Endothelial cell of umbilical vein (primary cell): ENCODE data around the gene HSPA12A. TPM values are rescaled to one million over a fixed set of nuclear protein-coding genes. Genes with fewer than 3 reads are reported as not detected.

Source experiments
- BruUV-seq: library from RNA; stranded (reverse); fragments of 400-500 nt; replicated peaks from 2 replicates; lab custom pipeline; 2021; lab: Mats Ljungman, UMichigan
- CTCF ChIA-PET: fragments of 300-600, 350-600 bp; sonication (Branson Sonifier 250); formaldehyde crosslinking; loops from one replicate; lab custom pipeline; 2021; ENCODE audit warnings: antibody characterized with exemption, inconsistent platforms; lab: Charles Lee
- POLR2A ChIA-PET: fragments of 300-600, 350-600 bp; sonication (Branson Sonifier 250); formaldehyde crosslinking; loops from one replicate; lab custom pipeline; 2021; ENCODE audit warnings: antibody characterized with exemption, inconsistent platforms; lab: Charles Lee
- DNase-seq: peaks from one replicate; pipeline ENCODE4 v3.0.0-alpha.2; 2011; ENCODE audit warnings: low read depth, low spot score
- FAIRE-seq: peaks from 2 replicates; lab custom pipeline; 2011; peaks lifted over from hg19 to GRCh38; lab: Jason Lieb, UNC
- H2AFZ ChIP-seq: 2 replicates; pipeline ENCODE4 v1.6.0; 2012; ENCODE audit warnings: low read depth, low read length, control low read depth, inconsistent platforms
- H3K27ac ChIP-seq: 2 replicates; pipeline ENCODE4 v1.5.1; 2011; ENCODE audit warnings: low read depth, mild to moderate bottlenecking, control low read depth, low read length, moderate library complexity; ENCODE audit not compliant: insufficient read depth
- H3K27me3 ChIP-seq, 2 experiments: 2 replicates each; pipeline versions ENCODE4 v1.6.0 to v1.6.1; 2011; ENCODE audit warnings: low read length in 2 of 2, mixed read lengths in 1 of 2; ENCODE audit not compliant: control insufficient read depth in 2 of 2, insufficient read depth in 2 of 2
- H3K36me3 ChIP-seq, 2 experiments: 2 replicates in 1 of 2; 3 replicates in 1 of 2; pipeline ENCODE4 v1.5.1; 2011; ENCODE audit warnings: low read length in 2 of 2, mild to moderate bottlenecking in 1 of 2, moderate library complexity in 1 of 2; ENCODE audit not compliant: control insufficient read depth in 2 of 2, insufficient read depth in 2 of 2; ENCODE audit errors: extremely low read depth in 1 of 2
- H3K4me1 ChIP-seq: 3 replicates; pipeline ENCODE4 v1.5.1; 2011; ENCODE audit warnings: mild to moderate bottlenecking, low read length; ENCODE audit not compliant: control insufficient read depth, insufficient read depth; ENCODE audit errors: extremely low read depth
- H3K4me2 ChIP-seq: 2 replicates; pipeline ENCODE4 v1.6.1; 2011; ENCODE audit warnings: low read length, control low read depth, mixed read lengths; ENCODE audit not compliant: insufficient read depth
- H3K4me3 ChIP-seq, 3 experiments: fragments of 200-600 bp in 1 of 3; sonication (generic), shearing (Covaris generic) in 1 of 3; replicated peaks in 1 of 3; 2 replicates each; pipeline ENCODE4 v1.5.1; 2011 to 2016; ENCODE audit warnings: control low read depth in 3 of 3, low read length in 3 of 3, mild to moderate bottlenecking in 2 of 3, inconsistent platforms in 1 of 3, low read depth in 1 of 3, moderate library complexity in 1 of 3; ENCODE audit not compliant: insufficient read depth in 1 of 3
- H3K79me2 ChIP-seq: 2 replicates; pipeline ENCODE4 v1.6.0; 2012; ENCODE audit warnings: low read length, inconsistent platforms; ENCODE audit not compliant: control insufficient read depth, insufficient read depth
- H3K9ac ChIP-seq: replicated peaks from 2 replicates; pipeline ENCODE3; 2011; ENCODE audit warnings: low read length, control low read depth; ENCODE audit not compliant: insufficient read depth; ENCODE audit errors: extremely low read depth
- H3K9me1 ChIP-seq: replicated peaks from 3 replicates; pipeline ENCODE4 v1.6.0; 2011; ENCODE audit warnings: mild to moderate bottlenecking, low read length; ENCODE audit not compliant: control insufficient read depth, insufficient read depth; ENCODE audit errors: extremely low read depth
- H3K9me3 ChIP-seq: replicated peaks from 2 replicates; pipeline ENCODE4 v1.5.1; 2012; ENCODE audit warnings: low read length, inconsistent platforms; ENCODE audit not compliant: control insufficient read depth, insufficient read depth
- H4K20me1 ChIP-seq: replicated peaks from 2 replicates; pipeline ENCODE3; 2011; ENCODE audit warnings: mild to moderate bottlenecking, low read length; ENCODE audit not compliant: control insufficient read depth, insufficient read depth; ENCODE audit errors: extremely low read depth
- CTCF ChIP-seq, 2 donors: IDR thresholded peaks; 1 replicate in 1 of 2; 2 replicates in 1 of 2; pipeline ENCODE4 v1.5.1; 2011; ENCODE audit warnings: low read length in 2 of 2, mild to moderate bottlenecking in 2 of 2, moderate library complexity in 2 of 2, control low read depth in 1 of 2, inconsistent platforms in 1 of 2, low read depth in 1 of 2; ENCODE audit not compliant: insufficient read depth in 1 of 2; ENCODE audit errors: extremely low read depth in 1 of 2
- EZH2 ChIP-seq: IDR thresholded peaks from 2 replicates; pipeline ENCODE4 v1.6.1; 2012; ENCODE audit warnings: borderline replicate concordance, low read depth, mild to moderate bottlenecking, moderate library complexity, low read length, inconsistent platforms; ENCODE audit not compliant: severe bottlenecking
- FOS ChIP-seq: IDR thresholded peaks from 2 replicates; pipeline ENCODE4 v1.6.1; 2011; ENCODE audit warnings: mild to moderate bottlenecking, low read length, moderate library complexity, borderline replicate concordance; ENCODE audit not compliant: insufficient read depth
- GATA2 ChIP-seq: IDR thresholded peaks from 2 replicates; pipeline ENCODE4 v1.7.0; 2011; ENCODE audit warnings: low read depth, mild to moderate bottlenecking, moderate library complexity, mixed read lengths, low read length; ENCODE audit not compliant: insufficient read length, insufficient read depth
- JUN ChIP-seq: IDR thresholded peaks from 2 replicates; pipeline ENCODE4 v1.6.1; 2011; ENCODE audit warnings: borderline replicate concordance, low read depth; ENCODE audit not compliant: insufficient read length, insufficient read depth
- MAX ChIP-seq: IDR thresholded peaks from 2 replicates; pipeline ENCODE4 v1.6.1; 2011; ENCODE audit not compliant: insufficient read depth, insufficient read length
- MYC ChIP-seq: IDR thresholded peaks from one replicate; pipeline ENCODE4 v1.6.1; 2011; ENCODE audit warnings: mild to moderate bottlenecking, low read depth, low read length
- POLR2A ChIP-seq: IDR thresholded peaks from 2 replicates; pipeline ENCODE4 v1.6.1; 2012; ENCODE audit warnings: low read depth, mild to moderate bottlenecking, control low read depth, low read length
- POLR2AphosphoS5 ChIP-seq: IDR thresholded peaks from 2 replicates; pipeline ENCODE4 v1.6.1; 2012; ENCODE audit warnings: low read depth, mild to moderate bottlenecking, control low read depth, low read length, moderate library complexity; ENCODE audit not compliant: insufficient read depth
- dilution Hi-C: fragments of 300-500 bp; cut with MboI; formaldehyde crosslinking; loops from one replicate; pipeline ENCODE4 v1.15.0; 2019; ENCODE audit warnings: low sequenced_read_pairs; ENCODE audit not compliant: extremely low pct_ligation_motif_present
- intact Hi-C: fragments of 100-400 bp; cut with micrococcal nuclease; formaldehyde crosslinking; loops from one replicate; pipeline ENCODE4 v1.10.0; 2022
- polyA plus RNA-seq, 4 experiments: library from polyadenylated mRNA; depleted of rRNA in 3 of 4; stranded (reverse) in 3 of 4; unstranded in 1 of 4; fragments of >200 nt; gene quantifications; 2 replicates each; pipeline versions ENCODE4 v1.2.1 to v1.2.3, GENCODE V29; 2011 to 2012; ENCODE audit warnings: missing spikeins in 1 of 4
- total RNA-seq: library from RNA; stranded (reverse); gene quantifications from 2 replicates; pipeline ENCODE4 v1.2.3, GENCODE V29; 2021

The HSPA12A gene
- total and polyA plus RNA-seq, 2 donors (not counting 3 experiments of a cell fraction or from before 2014, with no cell fraction given) = 0.22 to 0.29 TPM

GRCh38 chr10:116684781-116685180 lies 57.6 kb downstream of the HSPA12A start:
- dilution Hi-C loops = no loop called here
- DNase-seq = no peak
- H3K27me3 ChIP-seq = no peaks in the 10 kb centered on the region
- H3K36me3 ChIP-seq = no peaks in the 10 kb centered on the region
- no peak overlapping the region for H3K27ac ChIP-seq
- no peak overlapping the region for H2AFZ ChIP-seq
- no peaks in the 10 kb centered on the region for H3K4me1 ChIP-seq
- H3K4me2 ChIP-seq = no peak overlapping the region
- H3K9me3 ChIP-seq = no peaks in the 10 kb centered on the region
- H4K20me1 ChIP-seq = no peaks in the 10 kb centered on the region
- BruUV-seq = no TSS peak
- ChIA-PET POLR2A (no interaction called here), CTCF (interaction anchor here (2.6 to 5.5 kb wide), 2 partner anchors 103 to 490 kb away, joined by 8 to 120 read pairs; no protein-coding TSS in a partner anchor)
- no peak for TF ChIP-seq EZH2
- no peak for TF ChIP-seq GATA2
- TF ChIP-seq CTCF (IDR thresholded peaks at IDR 0.05; ENCODE audit: extremely low read depth in 1 of 2, insufficient read depth in 1 of 2, low read depth in 1 of 2, low read length in 2 of 2) = no peak
- no peak for TF ChIP-seq POLR2A
- no peak for TF ChIP-seq MYC
- TF ChIP-seq FOS = no peak
- no peak for TF ChIP-seq JUN
- no peak for TF ChIP-seq MAX
- TF ChIP-seq POLR2AphosphoS5 = no peak
- no peaks in the 10 kb centered on the region for H3K79me2 ChIP-seq
- no peak overlapping the region for H3K4me3 ChIP-seq
- intact Hi-C loops = loop anchor here (5.0 kb wide), 1 partner anchor 58 kb away; the partner anchor contains the start of gene HSPA12A
- no peak for FAIRE-seq
- no peaks in the 10 kb centered on the region for H3K9me1 ChIP-seq
- no peak overlapping the region for H3K9ac ChIP-seq
